ENCODE data around the gene MAML3. TPM values are rescaled to one million over a fixed set of nuclear protein-coding genes. Genes with fewer than 3 reads are reported as not detected.

Gene MAML3
- total RNA-seq, 1 donor from 2014 or later = 2.0 TPM

- no peak for DNase-seq (ENCODE audit: low read depth)
Measured at GRCh38 chr4:139686988-139687387, 467.0 kb downstream of the MAML3 start.

- DNase-seq (ENCODE audit: low read depth) = no peak
Measured at GRCh38 chr4:139686130-139686529, 467.9 kb downstream of the MAML3 start.

GRCh38 chr4:139685180-139685579, 468.8 kb downstream of the MAML3 start:
- DNase-seq (ENCODE audit: low read depth) = no peak

GRCh38 chr4:139684351-139684750, 469.6 kb downstream of the MAML3 start:
- no peak for DNase-seq (ENCODE audit: low read depth)

- no peak for DNase-seq (ENCODE audit: low read depth)
Measured at GRCh38 chr4:139682741-139683151, 471.2 kb downstream of the MAML3 start.

- DNase-seq (ENCODE audit: low read depth) = no peak
Measured at GRCh38 chr4:139682309-139682708, 471.7 kb downstream of the MAML3 start.

GRCh38 chr4:139676913-139677585, 476.9 kb downstream of the MAML3 start:
- no peak for DNase-seq (ENCODE audit: low read depth)

- no peak for DNase-seq (ENCODE audit: low read depth)
Measured at GRCh38 chr4:139676365-139676764, 477.6 kb downstream of the MAML3 start.

- DNase-seq (ENCODE audit: low read depth) = no peak
Measured at GRCh38 chr4:139675651-139676050, 478.3 kb downstream of the MAML3 start.

GRCh38 chr4:139674875-139675550, 479.0 kb downstream of the MAML3 start:
- no peak for DNase-seq (ENCODE audit: low read depth)

GRCh38 chr4:139672732-139673131, 481.3 kb downstream of the MAML3 start:
- DNase-seq (ENCODE audit: low read depth) = no peak

- DNase-seq (ENCODE audit: low read depth) = no peak
Measured at GRCh38 chr4:139672215-139672614, 481.8 kb downstream of the MAML3 start.

GRCh38 chr4:139670775-139671174, 483.2 kb downstream of the MAML3 start:
- DNase-seq (ENCODE audit: low read depth) = no peak

- DNase-seq (ENCODE audit: low read depth) = no peak
Measured at GRCh38 chr4:139669890-139670289, 484.1 kb downstream of the MAML3 start.

GRCh38 chr4:139669335-139669734, 484.6 kb downstream of the MAML3 start:
- no peak for DNase-seq (ENCODE audit: low read depth)

GRCh38 chr4:139668658-139669201, 485.3 kb downstream of the MAML3 start:
- no peak for DNase-seq (ENCODE audit: low read depth)

- DNase-seq (ENCODE audit: low read depth) = no peak
Measured at GRCh38 chr4:139668036-139668435, 485.9 kb downstream of the MAML3 start.

Other genes with a start within 250 kb of the MAML3 start
- gene SCOC, start 219.5 kb upstream of the MAML3 start, total RNA-seq = 121 and 130 TPM in 2 replicates

Data from renal cortical epithelial cell (primary cell).